Measurements from ENCODE around the gene ZDHHC4.

ZDHHC4 gene

DNA sequence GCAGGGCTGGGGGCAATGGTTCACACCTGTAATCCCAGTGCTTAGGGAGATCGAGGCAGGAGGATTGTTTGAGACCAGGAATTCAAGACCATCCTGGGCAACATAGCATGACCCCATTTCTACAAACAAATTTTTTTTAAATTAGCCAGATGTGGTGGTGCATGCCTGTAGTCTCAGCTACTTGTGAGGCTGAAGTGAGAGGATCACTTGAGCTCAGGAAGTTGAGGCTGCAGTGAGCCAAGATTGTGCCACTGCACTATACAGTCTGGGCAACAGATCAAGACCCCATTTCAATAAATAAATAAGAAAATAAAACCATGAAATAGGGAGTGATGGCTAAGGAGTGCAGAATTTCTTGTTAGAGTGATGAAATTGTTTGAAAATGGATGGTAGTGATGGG is 34.9 kb upstream of the ZDHHC4 start:
- Histone ChIP-seq H3K27ac (ENCODE audit: low read depth in 2 of 2, low read length in 2 of 2) (no peak overlapping the region), H3K4me1 (ENCODE audit: control insufficient read depth in 2 of 2, insufficient read depth in 2 of 2, low read length in 2 of 2) (no peaks in the 10 kb centered on the region), H3K9ac (ENCODE audit: low read depth in 1 of 2, low read length in 2 of 2) (no peak overlapping the region), H3K4me3 (ENCODE audit: low read length in 2 of 2) (no peak overlapping the region), H3K36me3 (ENCODE audit: control insufficient read depth in 2 of 2, insufficient read depth in 2 of 2, low read length in 2 of 2) (no peaks in the 10 kb centered on the region), H3K9me3 (ENCODE audit: control insufficient read depth in 2 of 2, low read length in 2 of 2) (no peaks in the 10 kb centered on the region), H3K27me3 (ENCODE audit: control insufficient read depth in 2 of 2, insufficient read depth in 2 of 2, low read length in 2 of 2) (peaks cover 0 to 4% of the 10 kb centered on the region in 2 donors)

DNA sequence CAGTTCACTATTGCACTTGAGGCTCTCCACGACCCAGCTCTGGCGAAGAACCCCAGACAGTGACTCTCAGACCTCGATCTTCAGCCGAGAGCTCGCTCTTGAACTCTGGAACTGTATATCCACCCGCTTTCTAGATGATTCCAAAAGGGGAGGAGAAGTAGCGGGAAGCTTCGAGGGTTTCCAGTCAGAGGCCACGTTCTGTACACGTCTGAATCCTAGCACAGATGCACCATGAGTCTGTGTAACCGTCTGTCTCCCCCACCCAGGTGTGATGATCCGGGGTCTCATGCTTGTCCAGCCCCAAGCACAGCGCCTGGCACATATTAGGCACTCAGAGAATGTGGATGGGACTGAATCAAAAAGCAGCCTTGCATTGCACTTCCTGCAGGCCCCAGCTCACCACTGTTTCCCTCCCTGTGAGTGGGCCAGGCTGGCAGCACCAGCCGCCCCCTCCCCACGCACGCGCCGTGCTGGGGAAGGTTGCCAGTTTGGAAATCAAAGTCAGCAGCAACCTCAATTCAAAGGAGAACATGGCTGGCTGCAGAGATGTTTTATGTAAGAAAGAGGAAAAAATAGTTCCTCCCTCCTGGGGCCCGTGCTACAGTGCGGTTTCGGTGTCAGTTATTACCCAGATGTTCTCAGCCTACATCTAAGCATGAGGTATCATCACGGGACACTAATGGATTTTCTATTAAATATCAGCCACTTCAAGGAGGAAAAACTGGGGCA is 31.7 kb upstream of the ZDHHC4 start:
- Histone ChIP-seq H3K36me3 (ENCODE audit: control insufficient read depth in 2 of 2, insufficient read depth in 2 of 2, low read length in 2 of 2) (no peaks in the 10 kb centered on the region), H3K4me1 (ENCODE audit: control insufficient read depth in 2 of 2, insufficient read depth in 2 of 2, low read length in 2 of 2) (no peaks in the 10 kb centered on the region), H3K9me3 (ENCODE audit: control insufficient read depth in 2 of 2, low read length in 2 of 2) (no peaks in the 10 kb centered on the region), H3K27ac (ENCODE audit: low read depth in 2 of 2, low read length in 2 of 2) (no peak overlapping the region), H3K9ac (ENCODE audit: low read depth in 1 of 2, low read length in 2 of 2) (no peak overlapping the region), H3K4me3 (ENCODE audit: low read length in 2 of 2) (no peak overlapping the region), H3K27me3 (ENCODE audit: control insufficient read depth in 2 of 2, insufficient read depth in 2 of 2, low read length in 2 of 2) (no peaks in the 10 kb centered on the region)

DNA sequence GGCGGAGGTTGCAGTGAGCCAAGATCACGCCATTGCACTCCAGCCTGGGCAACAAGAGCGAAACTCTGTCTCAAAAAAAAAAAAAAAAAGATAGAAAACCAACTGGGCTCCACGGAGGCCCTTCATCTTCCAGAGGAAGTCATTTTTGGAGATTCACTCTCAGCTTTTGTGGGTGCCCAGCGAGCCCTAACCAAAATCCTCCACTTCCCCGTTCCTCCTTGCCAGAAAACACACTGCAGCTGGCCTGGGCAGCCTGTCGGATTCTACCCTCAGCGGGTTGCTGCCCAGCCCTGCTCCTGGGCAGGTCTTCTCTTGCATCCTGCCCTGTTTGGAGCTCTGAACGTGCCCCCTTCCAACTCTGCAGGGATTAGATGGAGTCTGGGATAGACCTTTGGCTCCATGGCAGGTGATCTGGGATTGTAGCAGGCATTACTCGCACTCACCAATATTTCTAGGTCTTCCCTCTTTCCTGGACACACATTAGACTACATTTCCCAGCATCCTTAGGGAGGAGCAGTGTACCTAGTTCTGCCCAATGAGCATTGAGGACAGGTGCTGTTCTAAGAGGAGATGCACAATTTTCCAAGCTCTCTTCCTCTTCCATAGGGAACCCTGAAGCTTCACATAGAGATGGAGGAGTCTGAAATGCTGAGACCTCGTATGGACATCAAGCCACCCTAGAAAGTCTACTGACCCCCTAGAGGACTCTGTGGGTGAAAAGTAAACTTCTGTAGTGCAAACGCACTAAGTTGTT is 30.6 kb upstream of the ZDHHC4 start:
- H3K4me1 ChIP-seq (ENCODE audit: control insufficient read depth in 2 of 2, insufficient read depth in 2 of 2, low read length in 2 of 2), result no peaks in the 10 kb centered on the region
- H3K27me3 ChIP-seq (ENCODE audit: control insufficient read depth in 2 of 2, insufficient read depth in 2 of 2, low read length in 2 of 2), result no peaks in the 10 kb centered on the region
- H3K36me3 ChIP-seq (ENCODE audit: control insufficient read depth in 2 of 2, insufficient read depth in 2 of 2, low read length in 2 of 2), result no peaks in the 10 kb centered on the region
- H3K9ac ChIP-seq (ENCODE audit: low read depth in 1 of 2, low read length in 2 of 2), result no peak overlapping the region
- no peak overlapping the region for H3K4me3 ChIP-seq (ENCODE audit: low read length in 2 of 2)
- no peak overlapping the region for H3K27ac ChIP-seq (ENCODE audit: low read depth in 2 of 2, low read length in 2 of 2)
- no peaks in the 10 kb centered on the region for H3K9me3 ChIP-seq (ENCODE audit: control insufficient read depth in 2 of 2, low read length in 2 of 2)

DNA sequence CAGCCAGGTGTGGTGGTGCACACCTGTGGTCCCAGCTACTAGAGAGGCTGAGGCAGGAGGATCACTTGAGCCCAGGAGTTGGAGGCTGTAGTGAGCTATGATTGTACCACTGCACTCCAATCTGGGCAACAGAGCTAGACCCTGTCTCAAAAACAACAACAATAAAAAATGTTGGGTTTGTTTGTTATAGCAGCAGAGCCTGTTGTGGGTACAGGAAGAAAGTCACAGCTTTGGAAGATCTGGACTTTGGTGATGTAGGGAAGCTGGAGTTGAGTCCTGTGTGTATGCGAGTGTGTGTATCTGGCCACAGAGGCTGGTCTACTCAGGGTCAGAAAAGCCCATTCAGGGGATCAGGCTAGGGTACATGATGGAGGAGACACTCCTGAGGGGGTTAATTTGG is 29.9 kb upstream of the ZDHHC4 start:
- H3K9ac ChIP-seq (ENCODE audit: low read depth in 1 of 2, low read length in 2 of 2), result no peak overlapping the region
- no peaks in the 10 kb centered on the region for H3K9me3 ChIP-seq (ENCODE audit: control insufficient read depth in 2 of 2, low read length in 2 of 2)
- no peak overlapping the region for H3K27ac ChIP-seq (ENCODE audit: low read depth in 2 of 2, low read length in 2 of 2)
- H3K27me3 ChIP-seq (ENCODE audit: control insufficient read depth in 2 of 2, insufficient read depth in 2 of 2, low read length in 2 of 2), result no peaks in the 10 kb centered on the region
- H3K4me1 ChIP-seq (ENCODE audit: control insufficient read depth in 2 of 2, insufficient read depth in 2 of 2, low read length in 2 of 2), result no peaks in the 10 kb centered on the region
- H3K36me3 ChIP-seq (ENCODE audit: control insufficient read depth in 2 of 2, insufficient read depth in 2 of 2, low read length in 2 of 2), result no peaks in the 10 kb centered on the region
- no peak overlapping the region for H3K4me3 ChIP-seq (ENCODE audit: low read length in 2 of 2)

DNA sequence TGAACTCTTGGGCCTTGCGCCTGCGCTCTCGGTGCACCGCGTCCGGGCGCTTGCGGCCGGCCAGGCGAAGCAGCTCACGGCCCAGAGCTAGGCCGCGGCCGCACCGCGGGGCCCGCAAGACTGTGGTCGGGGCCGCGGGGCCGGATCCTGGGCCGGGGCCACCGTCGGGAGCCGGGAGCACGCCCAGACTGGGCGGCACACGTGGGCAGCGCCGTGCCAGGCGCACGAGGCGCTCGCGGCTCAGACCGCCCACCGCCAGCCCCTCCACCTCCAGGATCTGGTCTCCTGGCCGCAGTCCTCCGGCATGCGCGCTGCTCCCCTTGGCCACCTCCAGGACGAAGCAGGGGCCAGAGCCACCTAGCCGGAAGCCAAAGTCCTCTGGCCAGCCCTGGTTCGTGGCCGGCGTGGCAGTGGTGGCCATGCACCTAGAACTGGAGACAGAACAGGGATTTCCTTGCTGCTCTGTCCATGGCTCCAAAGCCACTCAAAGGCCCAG is 26.2 kb upstream of the ZDHHC4 start, which contains the start of gene GRID2IP:
Gene GRID2IP, minus strand, starts transcription at position 446 of the 496 bp plus-strand sequence. Its CDS starts 25 bp downstream, at position 421.
- H3K4me1 ChIP-seq (ENCODE audit: control insufficient read depth in 2 of 2, insufficient read depth in 2 of 2, low read length in 2 of 2), result no peaks in the 10 kb centered on the region
- no peak within 1 kb of the TSS for H3K9ac ChIP-seq (ENCODE audit: low read depth in 1 of 2, low read length in 2 of 2)
- no peaks in the 10 kb centered on the region for H3K9me3 ChIP-seq (ENCODE audit: control insufficient read depth in 2 of 2, low read length in 2 of 2)
- H3K4me3 ChIP-seq (ENCODE audit: low read length in 2 of 2), result no peak within 1 kb of the TSS
- no peaks in the 10 kb centered on the region for H3K27me3 ChIP-seq (ENCODE audit: control insufficient read depth in 2 of 2, insufficient read depth in 2 of 2, low read length in 2 of 2)
- H3K36me3 ChIP-seq (ENCODE audit: control insufficient read depth in 2 of 2, insufficient read depth in 2 of 2, low read length in 2 of 2), result no peaks in the 10 kb centered on the region
- no peak within 1 kb of the TSS for H3K27ac ChIP-seq (ENCODE audit: low read depth in 2 of 2, low read length in 2 of 2)

DNA sequence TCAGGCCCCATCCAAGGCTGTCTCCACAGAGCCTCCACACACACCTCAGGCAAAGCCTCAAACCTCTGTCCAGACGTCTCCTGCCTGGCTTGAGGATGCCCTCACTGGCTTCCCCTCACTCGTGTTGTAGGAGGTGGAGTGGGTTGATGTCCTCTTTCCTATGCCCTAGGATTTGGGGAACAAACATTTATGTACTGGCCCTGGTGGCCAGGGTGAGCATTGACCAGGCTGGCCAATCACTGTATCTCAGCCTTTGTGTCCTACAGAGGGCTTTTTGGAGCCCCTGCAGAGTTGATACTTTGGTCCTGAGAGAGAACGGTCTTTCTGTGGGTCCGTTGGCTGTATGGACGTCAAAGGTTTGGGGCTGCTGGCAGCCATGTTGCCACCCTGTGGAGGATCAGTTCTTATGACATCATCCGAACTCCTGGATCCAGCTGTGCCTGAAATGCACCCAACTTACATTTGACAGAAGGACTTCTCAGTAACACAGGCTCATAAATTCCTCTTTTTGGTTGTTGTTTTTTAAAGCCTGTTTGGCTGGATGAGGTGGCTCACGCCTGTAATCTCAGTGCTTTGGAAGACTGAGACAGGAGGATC is 23.7 kb upstream of the ZDHHC4 start:
- no peaks in the 10 kb centered on the region for H3K27me3 ChIP-seq (ENCODE audit: control insufficient read depth in 2 of 2, insufficient read depth in 2 of 2, low read length in 2 of 2)
- no peaks in the 10 kb centered on the region for H3K36me3 ChIP-seq (ENCODE audit: control insufficient read depth in 2 of 2, insufficient read depth in 2 of 2, low read length in 2 of 2)
- H3K4me1 ChIP-seq (ENCODE audit: control insufficient read depth in 2 of 2, insufficient read depth in 2 of 2, low read length in 2 of 2), result no peaks in the 10 kb centered on the region
- H3K27ac ChIP-seq (ENCODE audit: low read depth in 2 of 2, low read length in 2 of 2), result no peak overlapping the region
- H3K4me3 ChIP-seq (ENCODE audit: low read length in 2 of 2), result no peak overlapping the region
- H3K9ac ChIP-seq (ENCODE audit: low read depth in 1 of 2, low read length in 2 of 2), result no peak overlapping the region
- H3K9me3 ChIP-seq (ENCODE audit: control insufficient read depth in 2 of 2, low read length in 2 of 2), result no peaks in the 10 kb centered on the region

DNA sequence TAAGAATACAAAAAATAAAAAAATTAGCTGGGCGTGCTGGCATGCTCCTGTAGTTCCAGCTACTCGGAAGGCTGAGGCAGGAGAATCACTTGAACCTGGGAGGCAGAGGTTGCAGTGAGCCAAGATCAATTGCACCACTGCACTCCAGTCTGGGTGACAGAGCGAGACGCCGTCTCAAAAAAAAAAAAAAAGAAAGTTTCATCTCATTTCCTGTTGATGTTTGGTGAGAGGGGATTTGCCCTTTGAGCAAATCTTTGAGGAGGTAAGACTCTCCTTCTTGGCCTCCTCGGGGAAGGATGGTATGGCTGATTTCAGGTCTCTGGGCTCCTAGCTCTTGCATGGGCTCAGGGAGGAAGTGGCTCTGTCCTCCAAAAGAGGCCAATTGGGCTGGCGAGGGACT is 22.4 kb upstream of the ZDHHC4 start:
- Histone ChIP-seq H3K36me3 (ENCODE audit: control insufficient read depth in 2 of 2, insufficient read depth in 2 of 2, low read length in 2 of 2) (no peaks in the 10 kb centered on the region), H3K27ac (ENCODE audit: low read depth in 2 of 2, low read length in 2 of 2) (no peak overlapping the region), H3K9ac (ENCODE audit: low read depth in 1 of 2, low read length in 2 of 2) (no peak overlapping the region), H3K27me3 (ENCODE audit: control insufficient read depth in 2 of 2, insufficient read depth in 2 of 2, low read length in 2 of 2) (no peaks in the 10 kb centered on the region), H3K9me3 (ENCODE audit: control insufficient read depth in 2 of 2, low read length in 2 of 2) (no peaks in the 10 kb centered on the region), H3K4me1 (ENCODE audit: control insufficient read depth in 2 of 2, insufficient read depth in 2 of 2, low read length in 2 of 2) (no peaks in the 10 kb centered on the region), H3K4me3 (ENCODE audit: low read length in 2 of 2) (no peak overlapping the region)

DNA sequence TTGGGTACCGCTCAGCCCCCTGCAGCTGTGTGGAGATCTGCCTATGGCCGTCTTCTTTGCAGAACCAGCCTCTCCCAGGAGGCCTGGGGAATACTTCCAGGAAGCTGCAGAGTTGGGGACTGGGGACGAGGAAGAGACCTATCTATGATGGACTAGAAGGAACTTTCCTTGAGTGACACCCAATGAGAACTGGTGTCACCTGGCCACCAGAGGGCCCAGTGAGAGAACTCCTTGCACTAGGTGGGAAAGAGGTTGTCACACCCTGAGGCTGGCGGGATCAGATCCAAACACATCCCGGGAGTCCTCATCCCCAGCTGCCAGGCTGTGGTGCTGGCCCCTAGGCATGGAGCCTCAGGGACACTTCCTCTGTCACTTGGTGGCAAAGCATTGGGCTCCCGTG is 21.1 kb upstream of the ZDHHC4 start:
- Histone ChIP-seq H3K4me3 (ENCODE audit: low read length in 2 of 2) (no peak overlapping the region), H3K27me3 (ENCODE audit: control insufficient read depth in 2 of 2, insufficient read depth in 2 of 2, low read length in 2 of 2) (no peaks in the 10 kb centered on the region), H3K27ac (ENCODE audit: low read depth in 2 of 2, low read length in 2 of 2) (no peak overlapping the region), H3K36me3 (ENCODE audit: control insufficient read depth in 2 of 2, insufficient read depth in 2 of 2, low read length in 2 of 2) (no peaks in the 10 kb centered on the region), H3K4me1 (ENCODE audit: control insufficient read depth in 2 of 2, insufficient read depth in 2 of 2, low read length in 2 of 2) (no peaks in the 10 kb centered on the region), H3K9ac (ENCODE audit: low read depth in 1 of 2, low read length in 2 of 2) (no peak overlapping the region), H3K9me3 (ENCODE audit: control insufficient read depth in 2 of 2, low read length in 2 of 2) (no peaks in the 10 kb centered on the region)

DNA sequence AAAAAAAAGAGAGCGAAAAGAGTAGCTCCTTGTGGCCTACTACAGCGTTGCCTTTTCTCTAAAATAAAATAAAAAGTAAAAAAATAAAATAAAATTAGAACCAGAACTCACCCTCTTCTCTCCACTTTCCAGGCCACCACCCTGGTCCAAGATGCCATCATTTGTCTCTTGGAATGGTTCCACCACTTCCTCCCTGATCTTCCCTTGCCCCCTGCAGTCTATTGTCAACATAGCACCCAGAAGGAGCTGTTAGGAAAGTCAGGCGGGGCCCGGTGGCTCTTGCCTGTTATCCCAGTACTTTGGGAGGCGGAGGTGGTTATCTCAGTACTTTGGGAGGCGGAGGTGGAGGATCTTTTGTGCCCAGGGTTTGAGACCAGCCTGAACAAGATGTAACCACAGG is 18.4 kb upstream of the ZDHHC4 start:
- Histone ChIP-seq H3K27ac (ENCODE audit: low read depth in 2 of 2, low read length in 2 of 2) (no peak overlapping the region), H3K4me1 (ENCODE audit: control insufficient read depth in 2 of 2, insufficient read depth in 2 of 2, low read length in 2 of 2) (no peaks in the 10 kb centered on the region), H3K9me3 (ENCODE audit: control insufficient read depth in 2 of 2, low read length in 2 of 2) (no peaks in the 10 kb centered on the region), H3K27me3 (ENCODE audit: control insufficient read depth in 2 of 2, insufficient read depth in 2 of 2, low read length in 2 of 2) (no peaks in the 10 kb centered on the region), H3K4me3 (ENCODE audit: low read length in 2 of 2) (no peak overlapping the region), H3K9ac (ENCODE audit: low read depth in 1 of 2, low read length in 2 of 2) (no peak overlapping the region), H3K36me3 (ENCODE audit: control insufficient read depth in 2 of 2, insufficient read depth in 2 of 2, low read length in 2 of 2) (no peaks in the 10 kb centered on the region)

DNA sequence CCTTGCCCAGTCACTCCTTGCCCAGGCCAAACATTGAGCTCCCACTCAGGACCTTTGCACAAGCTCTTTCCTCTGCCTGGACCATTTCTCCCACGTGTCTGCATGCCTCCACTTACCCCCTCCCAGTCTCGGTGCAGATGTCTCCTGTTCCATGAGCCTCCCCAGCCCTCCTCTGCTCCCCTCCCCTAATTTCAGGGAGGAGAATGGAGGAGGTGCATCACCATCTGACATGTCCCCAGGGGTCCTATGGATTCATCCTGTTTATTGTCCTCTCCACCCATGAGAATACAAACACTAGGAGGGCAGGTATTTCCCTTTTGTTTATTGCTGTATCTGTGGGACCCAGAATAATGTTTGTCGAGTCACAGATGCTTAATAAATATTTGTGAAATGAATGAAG is 17.4 kb upstream of the ZDHHC4 start:
- H3K27me3 ChIP-seq (ENCODE audit: control insufficient read depth in 2 of 2, insufficient read depth in 2 of 2, low read length in 2 of 2), result no peaks in the 10 kb centered on the region
- no peak overlapping the region for H3K27ac ChIP-seq (ENCODE audit: low read depth in 2 of 2, low read length in 2 of 2)
- no peak overlapping the region for H3K4me3 ChIP-seq (ENCODE audit: low read length in 2 of 2)
- H3K36me3 ChIP-seq (ENCODE audit: control insufficient read depth in 2 of 2, insufficient read depth in 2 of 2, low read length in 2 of 2), result no peaks in the 10 kb centered on the region
- H3K4me1 ChIP-seq (ENCODE audit: control insufficient read depth in 2 of 2, insufficient read depth in 2 of 2, low read length in 2 of 2), result no peaks in the 10 kb centered on the region
- no peak overlapping the region for H3K9ac ChIP-seq (ENCODE audit: low read depth in 1 of 2, low read length in 2 of 2)
- no peaks in the 10 kb centered on the region for H3K9me3 ChIP-seq (ENCODE audit: control insufficient read depth in 2 of 2, low read length in 2 of 2)
